ENCODE results near the gene TYMP.

DNA sequence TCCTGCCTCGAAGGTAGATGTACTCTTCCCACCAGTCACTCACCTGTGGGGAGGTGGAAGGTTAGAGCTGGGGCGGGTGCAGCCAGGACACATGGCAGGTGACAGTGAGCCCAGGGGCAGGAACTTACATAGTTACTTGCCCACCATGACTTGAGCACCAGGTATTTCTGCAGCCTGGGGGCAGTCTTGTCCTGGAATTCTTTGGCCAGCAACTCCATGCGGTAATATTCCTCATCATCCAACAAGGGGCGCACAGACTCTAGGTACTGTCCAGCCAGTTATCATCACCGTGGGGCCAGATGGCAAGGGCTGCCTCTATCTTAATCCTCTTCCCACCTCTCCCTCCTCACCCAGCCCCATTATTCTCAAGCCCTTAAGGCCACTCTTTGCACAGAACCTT, 46.3 kb upstream of the TYMP start:
- TF ChIP-seq, protein P1, sequence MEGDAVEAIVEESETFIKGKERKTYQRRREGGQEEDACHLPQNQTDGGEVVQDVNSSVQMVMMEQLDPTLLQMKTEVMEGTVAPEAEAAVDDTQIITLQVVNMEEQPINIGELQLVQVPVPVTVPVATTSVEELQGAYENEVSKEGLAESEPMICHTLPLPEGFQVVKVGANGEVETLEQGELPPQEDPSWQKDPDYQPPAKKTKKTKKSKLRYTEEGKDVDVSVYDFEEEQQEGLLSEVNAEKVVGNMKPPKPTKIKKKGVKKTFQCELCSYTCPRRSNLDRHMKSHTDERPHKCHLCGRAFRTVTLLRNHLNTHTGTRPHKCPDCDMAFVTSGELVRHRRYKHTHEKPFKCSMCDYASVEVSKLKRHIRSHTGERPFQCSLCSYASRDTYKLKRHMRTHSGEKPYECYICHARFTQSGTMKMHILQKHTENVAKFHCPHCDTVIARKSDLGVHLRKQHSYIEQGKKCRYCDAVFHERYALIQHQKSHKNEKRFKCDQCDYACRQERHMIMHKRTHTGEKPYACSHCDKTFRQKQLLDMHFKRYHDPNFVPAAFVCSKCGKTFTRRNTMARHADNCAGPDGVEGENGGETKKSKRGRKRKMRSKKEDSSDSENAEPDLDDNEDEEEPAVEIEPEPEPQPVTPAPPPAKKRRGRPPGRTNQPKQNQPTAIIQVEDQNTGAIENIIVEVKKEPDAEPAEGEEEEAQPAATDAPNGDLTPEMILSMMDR (IDR thresholded peaks at IDR 0.05): no peak
- no peak for TF ChIP-seq POLR2A (IDR thresholded peaks at IDR 0.05)

Data from testis (tissue), 2 donors.